ENCODE data around the gene FYN. TPM values are rescaled to one million over a fixed set of nuclear protein-coding genes. Genes with fewer than 3 reads are reported as not detected.

Gene FYN
- total RNA-seq, 1 experiment from 2014 or later, result 18.5 TPM

- no peak overlapping the region for H3K4me2 ChIP-seq (ENCODE audit: low read length)
- no peaks in the 10 kb centered on the region for H3K9me3 ChIP-seq (ENCODE audit: control insufficient read depth in 1 of 2, insufficient read depth in 1 of 2, low read depth in 1 of 2, low read length in 2 of 2)
- ChIA-PET RAD21 (ENCODE audit: low non-redundant PET in 1 of 2, low total read pairs in 2 of 2, uncharacterized antibody in 2 of 2, unreplicated experiment in 2 of 2) (no interaction called here), CTCF (no interaction called here), POLR2A (no interaction called here)
- H2AFZ ChIP-seq (ENCODE audit: low read depth, low read length, poor library complexity, severe bottlenecking), result no peak overlapping the region
- no peaks in the 10 kb centered on the region for H3K9me2 ChIP-seq (ENCODE audit: insufficient read depth)
- no peaks in the 10 kb centered on the region for H3K27me3 ChIP-seq (ENCODE audit: insufficient read depth, low read length)
- no peak overlapping the region for H3K27ac ChIP-seq (ENCODE audit: low read depth, low read length)
- DNase-seq (ENCODE audit: low read depth, low spot score) (no peak), ATAC-seq (no peak)
- no peak overlapping the region for H3K4me3 ChIP-seq (replicated peaks in 1 of 2; ENCODE audit: low read depth in 1 of 2, low read length in 2 of 2)
- intact Hi-C loops (cut with micrococcal nuclease), result no loop called here
- no peak overlapping the region for H3K9ac ChIP-seq (ENCODE audit: low read length)
- H3K79me2 ChIP-seq (ENCODE audit: insufficient read depth, low read length), result no peaks in the 10 kb centered on the region
- H4K20me1 ChIP-seq (ENCODE audit: insufficient read depth), result no peaks in the 10 kb centered on the region
- TF ChIP-seq ATF3 (IDR thresholded peaks at IDR 0.05), result no peak
- no peak for TF ChIP-seq EZH2 (IDR thresholded peaks at IDR 0.05)
- no peak for TF ChIP-seq CTCF (IDR thresholded peaks at IDR 0.05 in 2 of 3, conservative IDR thresholded peaks at IDR 0.05 in 1 of 3; ENCODE audit: borderline replicate concordance in 1 of 3, insufficient read depth in 1 of 3, low read depth in 2 of 3, low read length in 2 of 3)
- TF ChIP-seq REST (IDR thresholded peaks at IDR 0.05; ENCODE audit: low read depth), result no peak
- no peak for TF ChIP-seq POLR2A (IDR thresholded peaks at IDR 0.05; ENCODE audit: borderline replicate concordance, extremely low read depth, insufficient read depth, insufficient read length)
- no peak for TF ChIP-seq EZH2phosphoT487 (IDR thresholded peaks at IDR 0.05; ENCODE audit: borderline replicate concordance)
- TF ChIP-seq ZBTB33 (IDR thresholded peaks at IDR 0.05; ENCODE audit: extremely low read depth, insufficient replicate concordance, low read length), result no peak
- H3K36me3 ChIP-seq (ENCODE audit: control insufficient read depth in 1 of 2, insufficient read depth in 2 of 2, low read length in 2 of 2), result no peaks in the 10 kb centered on the region
- H3K4me1 ChIP-seq (ENCODE audit: control insufficient read depth in 1 of 2, insufficient read depth in 2 of 2, low read length in 2 of 2), result no peaks in the 10 kb centered on the region
- no TSS peak for BruUV-seq (replicated peaks)
Observed at GRCh38 chr6:111794300-111794699, 79.0 kb downstream of the FYN start.
